GM12891 (cell line): ENCODE results near the gene NACC2.

Experiments used
- POLR2A ChIP-seq: IDR thresholded peaks from 2 replicates; pipeline ENCODE4 v1.6.1; 2011; ENCODE audit warnings: low read depth, low read length, control low read depth
- POLR2AphosphoS5 ChIP-seq: IDR thresholded peaks from 2 replicates; pipeline ENCODE4 v1.6.1; 2011; ENCODE audit warnings: low read depth, low read length, control low read depth
- SPI1 ChIP-seq: IDR thresholded peaks from 2 replicates; pipeline ENCODE4 v1.6.1; 2011; ENCODE audit warnings: low read depth, low read length, control low read depth
- TAF1 ChIP-seq: IDR thresholded peaks from 2 replicates; pipeline ENCODE4 v1.6.1; 2011; ENCODE audit warnings: low read depth, low read length, control low read depth

DNA sequence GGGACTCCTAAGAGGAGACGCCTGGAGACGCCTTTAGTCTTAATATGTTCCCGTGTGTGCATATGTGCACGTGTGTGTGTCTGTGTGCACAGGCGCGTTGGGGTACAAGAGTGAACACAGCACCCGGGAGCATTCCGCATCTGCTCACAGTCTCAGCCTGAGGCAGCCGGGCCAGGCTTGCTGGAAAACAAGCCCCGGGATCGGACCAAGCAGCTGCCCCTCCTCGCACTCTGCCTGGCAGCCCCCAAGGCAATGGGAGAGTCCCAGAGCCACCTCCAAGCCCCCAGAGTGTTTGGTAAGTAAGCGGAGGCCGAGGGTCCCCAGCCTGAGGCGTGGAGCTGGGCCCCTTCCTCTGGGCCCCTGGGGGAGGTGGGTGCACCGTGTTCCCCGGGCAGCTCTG is 106.6 kb downstream of the NACC2 start:
- TF ChIP-seq POLR2A (no peak), POLR2AphosphoS5 (no peak), SPI1 (no peak), TAF1 (no peak)
